Adrenal gland (tissue), 5 donors: ENCODE measurements around the gene RPS6KB1.

Experiments used
- POLR2A ChIP-seq, 2 donors: fragments of 450-650 bp; IDR thresholded peaks; one replicate each; pipeline ENCODE4 v1.6.1; 2017; ENCODE audit warnings: antibody characterized with exemption in 2 of 2, mild to moderate bottlenecking in 2 of 2, moderate library complexity in 1 of 2
- TF ChIP-seq, protein P1 (sequence below), 6 experiments: fragments of 450-650 bp in 4 of 6; fragments of 200-600 bp in 2 of 6; sonication (generic) in 1 of 6; IDR thresholded peaks; 1 replicate in 5 of 6; 2 replicates in 1 of 6; pipeline versions ENCODE4 v1.5.1 to v1.8.0; 2016 to 2021; ENCODE audit warnings: antibody characterized with exemption in 6 of 6, mild to moderate bottlenecking in 2 of 6, moderate library complexity in 1 of 6
- donor health status: DM: no; HTN: no; CAD: no.

DNA sequence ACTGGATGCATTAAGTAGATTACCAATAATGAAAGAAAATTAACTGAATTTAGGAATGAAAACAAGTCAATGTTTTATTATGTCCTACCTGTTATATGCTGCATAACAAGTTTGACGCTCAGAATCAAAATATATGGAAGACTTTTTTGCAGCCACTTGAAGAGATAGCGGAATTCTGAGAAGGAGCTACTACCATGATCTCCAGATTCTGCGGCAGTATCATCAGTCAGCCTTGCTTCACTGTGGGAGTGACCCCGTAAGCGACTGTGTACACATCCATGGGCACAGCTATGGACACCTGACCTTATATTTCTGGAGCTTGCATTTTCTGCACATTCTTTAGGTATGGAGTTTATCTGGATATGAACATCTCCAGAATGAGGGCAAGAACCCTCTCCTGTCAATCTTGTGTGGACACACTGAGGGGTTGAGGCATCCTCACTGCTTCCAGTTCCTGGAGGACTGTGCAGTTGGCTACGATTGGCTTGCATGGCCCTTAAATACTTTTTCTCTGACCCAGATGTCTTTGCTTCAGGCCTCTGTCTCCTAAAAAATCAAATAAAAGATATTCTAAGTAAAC lies 69.9 kb downstream of the RPS6KB1 start:
- TF ChIP-seq, protein P1, sequence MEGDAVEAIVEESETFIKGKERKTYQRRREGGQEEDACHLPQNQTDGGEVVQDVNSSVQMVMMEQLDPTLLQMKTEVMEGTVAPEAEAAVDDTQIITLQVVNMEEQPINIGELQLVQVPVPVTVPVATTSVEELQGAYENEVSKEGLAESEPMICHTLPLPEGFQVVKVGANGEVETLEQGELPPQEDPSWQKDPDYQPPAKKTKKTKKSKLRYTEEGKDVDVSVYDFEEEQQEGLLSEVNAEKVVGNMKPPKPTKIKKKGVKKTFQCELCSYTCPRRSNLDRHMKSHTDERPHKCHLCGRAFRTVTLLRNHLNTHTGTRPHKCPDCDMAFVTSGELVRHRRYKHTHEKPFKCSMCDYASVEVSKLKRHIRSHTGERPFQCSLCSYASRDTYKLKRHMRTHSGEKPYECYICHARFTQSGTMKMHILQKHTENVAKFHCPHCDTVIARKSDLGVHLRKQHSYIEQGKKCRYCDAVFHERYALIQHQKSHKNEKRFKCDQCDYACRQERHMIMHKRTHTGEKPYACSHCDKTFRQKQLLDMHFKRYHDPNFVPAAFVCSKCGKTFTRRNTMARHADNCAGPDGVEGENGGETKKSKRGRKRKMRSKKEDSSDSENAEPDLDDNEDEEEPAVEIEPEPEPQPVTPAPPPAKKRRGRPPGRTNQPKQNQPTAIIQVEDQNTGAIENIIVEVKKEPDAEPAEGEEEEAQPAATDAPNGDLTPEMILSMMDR (IDR thresholded peaks at IDR 0.05): no peak
- TF ChIP-seq POLR2A (IDR thresholded peaks at IDR 0.05): no peak
